Nephron (organoid): ENCODE measurements around the gene BCS1L.

Source experiments
- H3K27ac Mint-ChIP-seq, 3 experiments: 2 replicates each; pipeline ENCODE4 v1.8.0; 2020; ENCODE audit warnings: mixed read lengths in 3 of 3, mild to moderate bottlenecking in 2 of 3, moderate library complexity in 1 of 3
- H3K27me3 Mint-ChIP-seq: 2 replicates; pipeline ENCODE4 v1.8.0; 2021; ENCODE audit warnings: low read depth, mild to moderate bottlenecking, moderate library complexity, mixed read lengths
- H3K36me3 Mint-ChIP-seq: 2 replicates; pipeline ENCODE4 v1.8.0; 2020; ENCODE audit warnings: low read depth, mixed read lengths
- H3K4me1 Mint-ChIP-seq: 2 replicates; pipeline ENCODE4 v1.8.0; 2020; ENCODE audit warnings: mixed read lengths
- H3K4me3 Mint-ChIP-seq, 3 experiments: 2 replicates each; pipeline ENCODE4 v1.8.0; 2020; ENCODE audit warnings: mild to moderate bottlenecking in 3 of 3, mixed read lengths in 3 of 3, moderate library complexity in 2 of 3
- H3K9me3 Mint-ChIP-seq: 2 replicates; pipeline ENCODE4 v1.8.0; 2020; ENCODE audit warnings: mixed read lengths
- TF ChIP-seq, protein P1 (sequence below), 3 experiments: fragments of 200-600 bp; sonication (generic); IDR thresholded peaks; one replicate each; pipeline ENCODE4 v1.5.0; 2021; ENCODE audit warnings: antibody characterized with exemption in 3 of 3; ENCODE audit not compliant: unreplicated experiment in 3 of 3

Gene BCS1L

DNA sequence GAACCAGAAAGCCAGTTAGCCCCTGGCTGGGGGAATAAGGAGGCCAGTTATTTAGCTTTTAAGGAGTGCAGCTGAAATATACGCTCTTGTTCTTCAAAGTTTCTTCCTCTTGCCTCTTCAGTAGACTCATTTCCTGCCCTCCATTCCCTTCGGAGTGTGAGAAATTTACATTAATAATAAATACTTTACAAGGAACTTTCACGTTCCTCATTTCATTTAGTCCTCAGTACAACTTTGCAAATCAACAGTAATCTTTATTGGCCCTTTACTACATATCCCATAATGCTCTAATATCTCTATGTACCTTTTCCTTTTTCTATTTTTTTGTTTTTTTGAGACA, 36.1 kb upstream of the BCS1L start:
- Mint-ChIP-seq H3K27me3 (peaks cover 3% of the 10 kb centered on the region), H3K4me1 (peaks cover 14% of the 10 kb centered on the region), H3K4me3 (no peak overlapping the region), H3K36me3 (no peaks in the 10 kb centered on the region), H3K27ac (peak overlapping the region in 2 of 3 experiments; percentile 60 to 75), H3K9me3 (no peaks in the 10 kb centered on the region)
- TF ChIP-seq, protein P1, sequence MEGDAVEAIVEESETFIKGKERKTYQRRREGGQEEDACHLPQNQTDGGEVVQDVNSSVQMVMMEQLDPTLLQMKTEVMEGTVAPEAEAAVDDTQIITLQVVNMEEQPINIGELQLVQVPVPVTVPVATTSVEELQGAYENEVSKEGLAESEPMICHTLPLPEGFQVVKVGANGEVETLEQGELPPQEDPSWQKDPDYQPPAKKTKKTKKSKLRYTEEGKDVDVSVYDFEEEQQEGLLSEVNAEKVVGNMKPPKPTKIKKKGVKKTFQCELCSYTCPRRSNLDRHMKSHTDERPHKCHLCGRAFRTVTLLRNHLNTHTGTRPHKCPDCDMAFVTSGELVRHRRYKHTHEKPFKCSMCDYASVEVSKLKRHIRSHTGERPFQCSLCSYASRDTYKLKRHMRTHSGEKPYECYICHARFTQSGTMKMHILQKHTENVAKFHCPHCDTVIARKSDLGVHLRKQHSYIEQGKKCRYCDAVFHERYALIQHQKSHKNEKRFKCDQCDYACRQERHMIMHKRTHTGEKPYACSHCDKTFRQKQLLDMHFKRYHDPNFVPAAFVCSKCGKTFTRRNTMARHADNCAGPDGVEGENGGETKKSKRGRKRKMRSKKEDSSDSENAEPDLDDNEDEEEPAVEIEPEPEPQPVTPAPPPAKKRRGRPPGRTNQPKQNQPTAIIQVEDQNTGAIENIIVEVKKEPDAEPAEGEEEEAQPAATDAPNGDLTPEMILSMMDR (IDR thresholded peaks at IDR 0.05; ENCODE audit: unreplicated experiment in 3 of 3) = no peak

DNA sequence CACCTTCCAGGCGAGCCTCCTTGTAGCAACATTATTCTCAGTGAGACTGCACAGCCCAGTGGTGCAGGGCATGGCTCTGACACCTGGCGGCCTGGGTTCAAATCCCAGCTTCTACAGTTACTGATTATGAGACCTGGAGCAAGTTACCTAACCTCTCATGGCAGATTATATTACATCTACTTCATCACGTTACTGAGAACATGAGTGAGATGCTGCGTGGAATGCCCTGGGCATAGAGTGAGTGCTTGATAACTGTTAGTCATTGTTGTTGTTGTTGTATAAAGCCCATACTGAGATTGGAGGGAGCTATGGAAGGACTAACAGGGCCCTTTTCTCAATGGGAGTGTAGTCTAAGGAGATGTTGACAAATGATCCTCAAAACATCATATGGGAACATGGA, 33.1 kb upstream of the BCS1L start:
- H3K4me3 Mint-ChIP-seq = no peak overlapping the region
- no peaks in the 10 kb centered on the region for H3K36me3 Mint-ChIP-seq
- TF ChIP-seq, protein P1 (IDR thresholded peaks at IDR 0.05; ENCODE audit: unreplicated experiment in 3 of 3) = no peak
- H3K4me1 Mint-ChIP-seq = peaks cover 14% of the 10 kb centered on the region
- no peaks in the 10 kb centered on the region for H3K27me3 Mint-ChIP-seq
- no peak overlapping the region for H3K27ac Mint-ChIP-seq
- no peaks in the 10 kb centered on the region for H3K9me3 Mint-ChIP-seq

DNA sequence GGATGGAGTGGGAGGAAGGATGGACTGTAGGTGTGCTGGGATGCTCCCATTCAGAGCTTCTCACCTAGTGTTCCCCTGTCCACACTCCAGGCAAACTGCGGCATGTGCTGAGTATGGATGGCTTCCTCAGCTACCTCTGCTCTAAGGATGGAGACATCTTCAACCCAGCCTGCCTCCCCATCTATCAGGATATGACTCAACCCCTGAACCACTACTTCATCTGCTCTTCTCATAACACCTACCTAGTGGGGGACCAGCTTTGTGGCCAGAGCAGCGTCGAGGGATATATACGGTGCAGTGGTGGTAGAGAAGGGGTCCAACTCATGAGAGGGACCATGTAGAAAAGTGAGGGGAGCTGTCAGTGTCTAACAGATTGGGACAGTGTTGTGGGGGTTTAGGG, 31.5 kb upstream of the BCS1L start:
- no peak overlapping the region for H3K27ac Mint-ChIP-seq
- TF ChIP-seq, protein P1 (IDR thresholded peaks at IDR 0.05; ENCODE audit: unreplicated experiment in 3 of 3) = no peak
- H3K4me3 Mint-ChIP-seq = no peak overlapping the region
- H3K4me1 Mint-ChIP-seq = peaks cover 5% of the 10 kb centered on the region
- peaks cover 4% of the 10 kb centered on the region for H3K36me3 Mint-ChIP-seq
- H3K27me3 Mint-ChIP-seq = no peaks in the 10 kb centered on the region
- H3K9me3 Mint-ChIP-seq = no peaks in the 10 kb centered on the region

DNA sequence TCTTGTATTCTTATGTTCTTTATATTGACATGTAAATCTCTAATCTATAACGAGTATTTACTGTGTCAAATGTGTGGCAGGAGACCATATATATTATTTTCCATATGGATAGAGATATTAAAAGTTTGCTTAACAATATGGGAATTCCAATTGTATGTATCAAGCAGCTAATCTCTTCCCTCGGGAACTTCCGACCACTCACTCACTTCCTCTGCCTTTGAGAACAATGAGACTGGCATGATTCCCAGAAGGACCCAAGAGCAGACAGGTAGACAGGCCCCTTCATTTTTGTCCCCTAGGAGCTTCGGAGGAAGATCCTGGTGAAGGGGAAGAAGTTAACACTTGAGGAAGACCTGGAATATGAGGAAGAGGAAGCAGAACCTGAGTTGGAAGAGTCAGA, 27.6 kb upstream of the BCS1L start:
- Mint-ChIP-seq H3K36me3 (peaks cover 28% of the 10 kb centered on the region), H3K4me3 (no peak overlapping the region), H3K27me3 (no peaks in the 10 kb centered on the region), H3K4me1 (no peaks in the 10 kb centered on the region), H3K27ac (no peak overlapping the region), H3K9me3 (no peaks in the 10 kb centered on the region)
- TF ChIP-seq, protein P1 (IDR thresholded peaks at IDR 0.05; ENCODE audit: unreplicated experiment in 3 of 3) = no peak

DNA sequence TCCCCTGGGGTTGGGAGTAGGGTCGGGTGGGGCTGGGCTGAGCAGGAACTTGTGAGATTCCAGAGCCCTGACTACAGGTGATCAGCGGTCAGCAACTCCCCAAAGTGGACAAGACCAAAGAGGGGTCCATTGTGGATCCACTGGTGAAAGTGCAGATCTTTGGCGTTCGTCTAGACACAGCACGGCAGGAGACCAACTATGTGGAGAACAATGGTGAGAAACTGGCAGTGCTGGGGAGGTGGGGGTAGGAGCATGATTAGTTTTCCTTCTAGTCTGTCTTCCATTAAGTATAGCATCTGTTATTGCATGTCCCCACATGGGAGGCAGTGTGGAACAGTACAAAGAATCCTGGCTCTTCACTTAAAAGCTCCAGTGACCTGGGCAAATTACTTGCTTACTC, 23.8 kb upstream of the BCS1L start:
- no peaks in the 10 kb centered on the region for H3K9me3 Mint-ChIP-seq
- no peaks in the 10 kb centered on the region for H3K27me3 Mint-ChIP-seq
- peaks cover 62% of the 10 kb centered on the region for H3K36me3 Mint-ChIP-seq
- H3K27ac Mint-ChIP-seq = no peak overlapping the region
- TF ChIP-seq, protein P1 (IDR thresholded peaks at IDR 0.05; ENCODE audit: unreplicated experiment in 3 of 3) = no peak
- no peak overlapping the region for H3K4me3 Mint-ChIP-seq
- no peaks in the 10 kb centered on the region for H3K4me1 Mint-ChIP-seq

DNA sequence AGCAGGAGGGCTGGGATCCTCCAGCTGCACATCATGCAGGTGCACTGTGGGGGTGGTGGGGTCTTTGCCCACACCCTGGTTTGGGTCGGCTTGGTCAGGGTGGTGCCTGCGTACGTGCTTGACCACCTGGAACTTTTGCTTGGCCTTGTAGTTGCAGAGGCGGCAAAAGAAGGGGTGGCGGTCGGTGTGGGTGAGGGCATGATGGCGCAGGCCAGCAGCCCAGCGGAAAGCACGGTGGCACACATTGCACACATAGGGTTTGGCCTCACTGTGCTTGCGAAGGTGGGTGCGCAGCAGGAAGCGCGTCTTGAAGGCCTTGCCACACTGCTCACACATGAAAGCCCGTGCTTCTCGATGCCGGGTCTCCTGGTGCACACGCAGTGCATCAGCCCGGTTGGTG, 21.1 kb upstream of the BCS1L start:
- peaks cover 65% of the 10 kb centered on the region for H3K36me3 Mint-ChIP-seq
- no peaks in the 10 kb centered on the region for H3K9me3 Mint-ChIP-seq
- H3K4me3 Mint-ChIP-seq = no peak overlapping the region
- no peak overlapping the region for H3K27ac Mint-ChIP-seq
- TF ChIP-seq, protein P1 (IDR thresholded peaks at IDR 0.05; ENCODE audit: unreplicated experiment in 3 of 3) = no peak
- no peaks in the 10 kb centered on the region for H3K27me3 Mint-ChIP-seq
- H3K4me1 Mint-ChIP-seq = no peaks in the 10 kb centered on the region
